ENCODE results near the gene POLE.

Gene POLE

DNA sequence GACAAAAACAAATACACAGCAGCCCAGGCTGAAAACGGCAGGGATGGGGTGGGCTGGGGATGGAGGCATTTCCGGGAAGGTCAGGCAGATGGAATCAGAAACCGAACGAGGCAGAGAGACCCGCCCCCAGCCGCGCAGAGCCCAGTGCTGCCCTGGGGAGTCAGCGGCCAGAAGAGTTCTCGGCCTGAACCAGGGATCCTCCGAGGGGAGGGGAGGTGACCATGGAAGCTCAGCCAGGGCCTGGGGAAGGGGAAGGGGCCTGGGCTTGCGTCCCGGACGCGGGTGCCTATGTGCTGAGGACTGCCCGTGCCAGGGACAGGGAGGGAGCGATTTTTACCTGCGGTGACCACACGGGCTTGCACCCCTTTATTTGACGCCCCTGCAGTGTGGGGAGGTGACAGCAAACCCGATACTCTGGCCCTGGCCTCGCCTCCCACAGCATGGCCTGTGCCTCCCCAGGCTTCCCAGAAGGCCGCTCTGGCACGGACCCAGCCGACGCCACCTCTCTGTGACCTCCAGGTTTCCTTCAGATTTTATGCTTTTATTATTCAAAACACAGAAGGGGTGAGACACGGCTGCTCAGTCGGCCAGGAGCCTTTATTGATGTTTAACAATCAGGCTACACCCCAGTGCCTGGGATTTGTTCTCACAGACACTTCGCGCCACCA lies 84.4 kb downstream of the POLE start:
- TF ChIP-seq, protein P1, sequence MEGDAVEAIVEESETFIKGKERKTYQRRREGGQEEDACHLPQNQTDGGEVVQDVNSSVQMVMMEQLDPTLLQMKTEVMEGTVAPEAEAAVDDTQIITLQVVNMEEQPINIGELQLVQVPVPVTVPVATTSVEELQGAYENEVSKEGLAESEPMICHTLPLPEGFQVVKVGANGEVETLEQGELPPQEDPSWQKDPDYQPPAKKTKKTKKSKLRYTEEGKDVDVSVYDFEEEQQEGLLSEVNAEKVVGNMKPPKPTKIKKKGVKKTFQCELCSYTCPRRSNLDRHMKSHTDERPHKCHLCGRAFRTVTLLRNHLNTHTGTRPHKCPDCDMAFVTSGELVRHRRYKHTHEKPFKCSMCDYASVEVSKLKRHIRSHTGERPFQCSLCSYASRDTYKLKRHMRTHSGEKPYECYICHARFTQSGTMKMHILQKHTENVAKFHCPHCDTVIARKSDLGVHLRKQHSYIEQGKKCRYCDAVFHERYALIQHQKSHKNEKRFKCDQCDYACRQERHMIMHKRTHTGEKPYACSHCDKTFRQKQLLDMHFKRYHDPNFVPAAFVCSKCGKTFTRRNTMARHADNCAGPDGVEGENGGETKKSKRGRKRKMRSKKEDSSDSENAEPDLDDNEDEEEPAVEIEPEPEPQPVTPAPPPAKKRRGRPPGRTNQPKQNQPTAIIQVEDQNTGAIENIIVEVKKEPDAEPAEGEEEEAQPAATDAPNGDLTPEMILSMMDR (IDR thresholded peaks at IDR 0.05) = no peak

GRCh38 chr12:132601171-132601883 lies 85.8 kb downstream of the POLE start:
- TF ChIP-seq, protein P1 (IDR thresholded peaks at IDR 0.05) = no peak

GRCh38 chr12:132600048-132601032 lies 86.8 kb downstream of the POLE start:
- TF ChIP-seq, protein P1 (IDR thresholded peaks at IDR 0.05) = peak; percentile 89

- TF ChIP-seq, protein P1 (IDR thresholded peaks at IDR 0.05) = no peak
Measured at GRCh38 chr12:132597333-132598316, 89.5 kb downstream of the POLE start.

GRCh38 chr12:132596016-132596415 lies 91.1 kb downstream of the POLE start:
- TF ChIP-seq, protein P1 (IDR thresholded peaks at IDR 0.05) = no peak

GRCh38 chr12:132595183-132595582 lies 92.0 kb downstream of the POLE start:
- TF ChIP-seq, protein P1 (IDR thresholded peaks at IDR 0.05) = no peak

Data from LNCAP (cell line).